ENCODE measurements around the gene PDSS2.

- TF ChIP-seq FOXJ3 (CRISPR knock-in tag; IDR thresholded peaks at IDR 0.05) (no peak), CTCF (IDR thresholded peaks at IDR 0.05) (no peak), POLR2AphosphoS5 (IDR thresholded peaks at IDR 0.05; ENCODE audit: low read depth, low read length) (no peak), JUND (IDR thresholded peaks at IDR 0.05) (no peak), RXRA (IDR thresholded peaks at IDR 0.05; ENCODE audit: borderline replicate concordance, low read depth) (no peak), USF1 (IDR thresholded peaks at IDR 0.05; ENCODE audit: borderline replicate concordance, low read depth) (no peak), FOXM1 (IDR thresholded peaks at IDR 0.05; ENCODE audit: low read depth) (no peak), RCOR1 (IDR thresholded peaks at IDR 0.05; ENCODE audit: low read length) (no peak), TEAD4 (IDR thresholded peaks at IDR 0.05; ENCODE audit: borderline replicate concordance, insufficient read depth) (no peak), EP300 (IDR thresholded peaks at IDR 0.05; ENCODE audit: borderline replicate concordance in 1 of 2, low read depth in 1 of 2, low read length in 1 of 2) (no peak), ELF1 (IDR thresholded peaks at IDR 0.05) (no peak), MXI1 (IDR thresholded peaks at IDR 0.05; ENCODE audit: low read depth, low read length) (no peak)
- TF ChIP-seq, protein P1, sequence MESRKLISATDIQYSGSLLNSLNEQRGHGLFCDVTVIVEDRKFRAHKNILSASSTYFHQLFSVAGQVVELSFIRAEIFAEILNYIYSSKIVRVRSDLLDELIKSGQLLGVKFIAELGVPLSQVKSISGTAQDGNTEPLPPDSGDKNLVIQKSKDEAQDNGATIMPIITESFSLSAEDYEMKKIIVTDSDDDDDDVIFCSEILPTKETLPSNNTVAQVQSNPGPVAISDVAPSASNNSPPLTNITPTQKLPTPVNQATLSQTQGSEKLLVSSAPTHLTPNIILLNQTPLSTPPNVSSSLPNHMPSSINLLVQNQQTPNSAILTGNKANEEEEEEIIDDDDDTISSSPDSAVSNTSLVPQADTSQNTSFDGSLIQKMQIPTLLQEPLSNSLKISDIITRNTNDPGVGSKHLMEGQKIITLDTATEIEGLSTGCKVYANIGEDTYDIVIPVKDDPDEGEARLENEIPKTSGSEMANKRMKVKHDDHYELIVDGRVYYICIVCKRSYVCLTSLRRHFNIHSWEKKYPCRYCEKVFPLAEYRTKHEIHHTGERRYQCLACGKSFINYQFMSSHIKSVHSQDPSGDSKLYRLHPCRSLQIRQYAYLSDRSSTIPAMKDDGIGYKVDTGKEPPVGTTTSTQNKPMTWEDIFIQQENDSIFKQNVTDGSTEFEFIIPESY (IDR thresholded peaks at IDR 0.05; ENCODE audit: borderline replicate concordance, low read depth) = no peak
- TF ChIP-seq, protein P2, sequence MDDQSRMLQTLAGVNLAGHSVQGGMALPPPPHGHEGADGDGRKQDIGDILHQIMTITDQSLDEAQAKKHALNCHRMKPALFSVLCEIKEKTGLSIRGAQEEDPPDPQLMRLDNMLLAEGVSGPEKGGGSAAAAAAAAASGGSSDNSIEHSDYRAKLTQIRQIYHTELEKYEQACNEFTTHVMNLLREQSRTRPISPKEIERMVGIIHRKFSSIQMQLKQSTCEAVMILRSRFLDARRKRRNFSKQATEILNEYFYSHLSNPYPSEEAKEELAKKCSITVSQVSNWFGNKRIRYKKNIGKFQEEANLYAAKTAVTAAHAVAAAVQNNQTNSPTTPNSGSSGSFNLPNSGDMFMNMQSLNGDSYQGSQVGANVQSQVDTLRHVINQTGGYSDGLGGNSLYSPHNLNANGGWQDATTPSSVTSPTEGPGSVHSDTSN (IDR thresholded peaks at IDR 0.05) = no peak
These were observed 192.8 kb downstream of the PDSS2 start for GRCh38 chr6:107266563-107266962.
